NCI-H748 (cell line): Measurements from ENCODE around the gene LEF1.
"Not testable (repeated sequence)": the region's sequence is repeated elsewhere in the genome, so short reads cannot be mapped to it uniquely, and the experiment has no call there.

Experiments used
- DNase-seq: peaks from one replicate; lab custom pipeline; 2025; ENCODE audit not compliant: unreplicated experiment; lab: John Stamatoyannopoulos, UW

The LEF1 gene

GRCh38 chr4:108037884-108038283, 130.8 kb downstream of the LEF1 start:
- no peak for DNase-seq

- no peak for DNase-seq
Measured at GRCh38 chr4:108036213-108036612, 132.5 kb downstream of the LEF1 start.

GRCh38 chr4:108035691-108036090, 133.0 kb downstream of the LEF1 start:
- DNase-seq = no peak

- no peak for DNase-seq
Measured at GRCh38 chr4:108034565-108034964, 134.2 kb downstream of the LEF1 start.

- no peak for DNase-seq
Measured at GRCh38 chr4:108033348-108033747, 135.4 kb downstream of the LEF1 start.

GRCh38 chr4:108031427-108032083, 137.2 kb downstream of the LEF1 start:
- DNase-seq = no peak

- peak; percentile 59 for DNase-seq
Measured at GRCh38 chr4:108030332-108030731, 138.4 kb downstream of the LEF1 start.

- no peak for DNase-seq
Measured at GRCh38 chr4:108029731-108030130, 139.0 kb downstream of the LEF1 start.

GRCh38 chr4:108029016-108029720, 139.6 kb downstream of the LEF1 start:
- DNase-seq = no peak

GRCh38 chr4:108024878-108025165, 143.9 kb downstream of the LEF1 start:
- no peak for DNase-seq

- DNase-seq = no peak
Measured at GRCh38 chr4:108024085-108024877, 144.5 kb downstream of the LEF1 start.

- DNase-seq = no peak
Measured at GRCh38 chr4:108018884-108019187, 149.9 kb downstream of the LEF1 start.

- DNase-seq = peak; percentile 56
Measured at GRCh38 chr4:108018040-108018883, 150.5 kb downstream of the LEF1 start.

- no peak for DNase-seq
Measured at GRCh38 chr4:108013955-108014354, 154.8 kb downstream of the LEF1 start.

- no peak for DNase-seq
Measured at GRCh38 chr4:108013327-108013726, 155.4 kb downstream of the LEF1 start.

- DNase-seq = not testable (repeated sequence)
Measured at GRCh38 chr4:108012382-108012781, 156.3 kb downstream of the LEF1 start.

GRCh38 chr4:108010167-108010566, 158.6 kb downstream of the LEF1 start:
- DNase-seq = no peak

- no peak for DNase-seq
Measured at GRCh38 chr4:108008721-108009120, 160.0 kb downstream of the LEF1 start.

GRCh38 chr4:108007984-108008383, 160.7 kb downstream of the LEF1 start:
- DNase-seq = no peak

GRCh38 chr4:108006361-108006760, 162.4 kb downstream of the LEF1 start:
- no peak for DNase-seq

GRCh38 chr4:108005807-108006206, 162.9 kb downstream of the LEF1 start:
- DNase-seq = no peak
